GM18867 (cell line): ENCODE results near the gene FBXL20.

ENCODE experiments used
- ATAC-seq: cut with Tn5 transposase; IDR thresholded peaks from one replicate; pipeline ENCODE4 v1.9.1; 2021; ENCODE audit warnings: mild to moderate bottlenecking, moderate library complexity; ENCODE audit not compliant: unreplicated experiment

FBXL20 gene

GRCh38 chr17:39229274-39229913 is 172.0 kb downstream of the FBXL20 start:
- ATAC-seq, result no peak

DNA sequence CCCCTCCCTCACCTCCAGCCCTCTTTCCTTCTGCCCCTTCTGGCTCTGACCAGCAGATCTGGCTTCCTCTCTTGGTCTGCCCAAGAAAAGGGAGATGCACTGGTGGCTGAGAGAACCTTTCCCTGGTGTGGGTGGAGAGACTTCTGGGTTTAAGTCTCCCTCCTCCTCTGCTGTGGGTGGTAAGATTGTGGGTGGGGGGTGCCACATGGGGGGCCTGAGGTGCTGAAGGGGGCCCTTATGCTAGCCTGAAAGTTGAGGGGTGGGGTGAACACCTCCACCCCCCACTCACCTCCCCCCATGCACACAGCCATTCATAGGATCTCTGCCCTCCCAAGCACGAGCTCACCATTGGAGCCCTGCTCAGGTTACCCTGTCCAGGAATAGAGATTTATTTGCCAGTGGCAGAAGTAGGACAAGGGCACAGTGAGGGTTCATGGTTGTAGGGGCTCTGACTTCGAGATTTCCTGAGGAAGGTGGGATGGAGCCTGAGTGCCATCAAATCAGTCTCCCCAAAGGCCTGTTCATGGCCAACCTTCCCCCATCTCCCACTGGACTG is 174.0 kb downstream of the FBXL20 start:
- ATAC-seq, result no peak

DNA sequence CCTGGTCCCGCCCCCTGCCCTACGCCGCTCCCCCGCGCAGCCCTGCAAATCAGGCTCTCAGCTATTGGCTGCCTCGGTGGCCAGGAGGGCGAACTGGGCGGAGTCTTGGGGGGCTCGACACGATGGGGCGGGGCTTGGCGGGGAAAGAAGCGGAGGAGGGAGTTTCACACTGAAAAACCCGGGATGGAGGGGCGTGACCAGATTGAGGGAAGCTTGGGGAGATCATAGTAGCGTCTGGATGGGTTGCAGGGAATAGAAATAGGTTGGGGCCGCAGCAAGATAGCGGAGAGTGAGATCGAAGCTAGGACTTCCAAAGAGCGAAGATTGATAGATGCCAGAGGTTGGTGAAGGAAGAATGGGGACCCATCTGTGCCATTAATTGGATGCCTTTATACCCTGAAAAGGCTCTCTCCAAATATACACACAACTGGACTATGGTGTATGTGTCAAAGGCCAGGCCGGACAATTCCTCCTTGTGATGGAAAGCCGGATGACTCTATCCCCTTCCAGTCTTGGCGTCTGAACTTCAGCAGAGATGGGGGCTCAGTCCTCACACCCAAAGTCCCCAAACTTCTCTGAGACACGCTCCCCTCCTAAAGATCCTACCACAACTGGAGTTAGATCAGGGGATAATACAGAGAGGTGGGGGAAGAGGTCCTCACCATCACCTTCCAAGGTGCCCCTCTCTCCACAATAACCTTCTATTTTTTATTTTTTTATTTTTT is 175.3 kb downstream of the FBXL20 start:
- ATAC-seq, result no peak

- no peak for ATAC-seq
Observed at GRCh38 chr17:39225308-39225958, 176.0 kb downstream of the FBXL20 start, which contains the start of gene STAC2. TSS of gene STAC2 (minus strand) at chr17:39225945. CDS start at chr17:39225502, 443 bp downstream.

- ATAC-seq, result no peak
Observed at GRCh38 chr17:39224778-39225307, 176.6 kb downstream of the FBXL20 start.

DNA sequence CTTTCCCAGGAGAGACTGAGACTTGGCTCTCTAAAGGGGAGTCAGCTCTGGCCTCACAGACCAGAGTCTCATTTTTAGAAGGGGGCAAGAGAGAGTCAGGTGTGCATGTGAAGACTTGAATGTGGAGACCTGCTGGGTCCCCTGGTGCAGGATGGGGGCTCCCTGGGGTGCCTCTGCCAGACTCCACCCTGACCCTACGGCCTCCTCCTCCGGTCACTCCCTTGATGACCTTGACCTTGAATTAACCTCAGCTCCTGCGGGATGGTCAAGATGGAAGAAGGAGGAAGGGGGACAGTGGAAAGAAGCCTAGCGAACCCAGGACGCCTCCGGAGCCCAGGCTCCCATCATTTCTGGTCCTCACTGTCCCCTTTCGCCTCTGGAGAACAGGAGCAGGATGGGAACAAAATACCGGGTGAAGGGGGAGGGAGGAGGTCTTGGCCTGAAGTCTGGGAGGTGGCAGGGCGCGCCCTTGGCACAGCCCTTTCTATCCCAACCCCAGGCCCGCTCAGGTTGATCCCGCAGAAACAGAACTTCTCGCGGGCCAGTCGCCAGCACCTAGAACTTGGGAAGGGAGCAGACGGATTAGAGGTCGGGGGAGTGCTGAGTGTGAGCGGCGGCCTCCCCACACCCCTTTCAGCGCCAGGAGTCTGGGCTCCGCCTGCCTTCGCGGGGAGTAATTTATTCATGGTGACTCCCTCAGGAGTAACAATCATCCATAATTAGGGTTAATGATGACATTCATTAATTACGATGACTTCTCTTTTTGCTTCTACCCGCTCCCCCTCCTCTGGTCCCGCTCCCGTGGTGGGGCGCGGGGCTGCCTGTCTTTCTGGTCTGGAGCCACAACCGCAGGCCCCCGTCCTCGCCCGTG is 177.3 kb downstream of the FBXL20 start:
- ATAC-seq, result no peak

- no peak for ATAC-seq
Observed at GRCh38 chr17:39222866-39223834, 178.3 kb downstream of the FBXL20 start.

GRCh38 chr17:39222151-39222550 is 179.3 kb downstream of the FBXL20 start:
- no peak for ATAC-seq

DNA sequence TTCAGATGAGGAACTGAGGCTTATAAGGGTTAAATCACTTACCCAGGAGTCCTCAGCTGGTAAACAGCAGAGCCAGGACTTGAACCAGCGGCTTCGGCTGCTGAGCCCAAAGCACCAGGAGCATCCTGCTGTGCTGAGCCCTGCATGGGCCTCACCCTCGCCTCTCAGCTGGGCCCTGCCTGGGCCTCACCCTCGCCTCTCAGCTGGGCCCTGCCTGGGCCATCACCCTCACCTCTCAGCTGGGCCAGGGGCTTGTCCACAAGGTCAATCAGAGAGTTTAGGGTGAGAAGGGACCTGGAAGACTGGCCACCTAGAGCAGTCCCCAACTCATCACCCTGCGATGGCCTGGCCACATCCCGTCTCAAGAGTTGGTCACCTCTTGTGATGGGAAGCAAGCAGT is 179.9 kb downstream of the FBXL20 start:
- no peak for ATAC-seq

- ATAC-seq, result no peak
Observed at GRCh38 chr17:39219647-39220154, 181.7 kb downstream of the FBXL20 start.

GRCh38 chr17:39218906-39219305 is 182.5 kb downstream of the FBXL20 start:
- ATAC-seq, result no peak

DNA sequence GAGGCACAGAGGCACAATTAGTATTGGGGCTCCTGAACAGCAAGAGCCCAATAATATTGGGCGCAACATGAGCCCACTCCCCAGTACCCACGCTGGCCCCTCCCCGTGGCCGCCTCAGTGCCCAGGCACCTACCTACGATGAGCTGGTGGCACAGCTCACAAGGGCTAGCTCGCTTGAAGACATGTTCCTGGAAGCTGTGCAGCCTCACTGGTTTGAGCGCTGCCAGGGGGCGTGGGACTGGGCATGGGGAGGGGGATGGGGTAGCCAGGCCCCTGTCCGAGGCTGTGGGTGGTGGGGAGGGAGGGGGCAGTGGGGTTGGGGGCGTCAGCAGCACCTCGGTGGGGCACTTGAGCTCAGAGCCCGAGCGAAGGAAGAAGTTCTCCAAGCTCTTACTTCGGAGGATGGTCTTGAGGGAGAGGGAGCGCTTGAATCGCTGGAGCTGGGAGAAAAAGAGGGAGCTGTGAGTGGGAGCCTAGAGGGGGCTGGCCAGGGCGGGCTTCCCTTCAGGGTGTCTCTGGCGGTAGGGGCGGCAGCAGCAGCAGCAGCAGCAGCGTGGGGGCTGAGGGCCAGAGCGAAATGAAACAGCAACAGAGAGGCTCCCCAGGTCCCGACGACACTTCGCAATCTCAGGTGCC is 183.6 kb downstream of the FBXL20 start:
- no peak for ATAC-seq

DNA sequence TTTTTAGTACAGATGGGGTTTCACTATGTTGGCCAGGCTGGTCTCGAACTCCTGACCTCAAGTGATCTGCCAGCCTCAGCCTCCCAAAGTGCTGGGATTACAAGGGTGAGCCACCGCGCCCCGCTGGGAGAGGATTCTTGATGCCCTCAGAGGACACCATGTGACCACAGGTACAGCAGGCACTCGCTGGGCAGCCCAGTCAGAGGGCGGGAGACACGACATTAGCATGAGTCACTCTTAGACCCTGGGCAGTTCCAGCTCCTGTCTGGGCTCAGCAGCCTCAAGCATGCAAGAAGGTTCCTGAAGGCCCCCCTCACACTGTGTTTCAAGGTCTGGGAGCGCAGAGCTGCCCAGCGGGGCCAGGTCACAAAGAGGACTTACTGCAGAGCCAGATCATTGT is 187.6 kb downstream of the FBXL20 start:
- no peak for ATAC-seq

- no peak for ATAC-seq
Observed at GRCh38 chr17:39212841-39213480, 188.5 kb downstream of the FBXL20 start.

- no peak for ATAC-seq
Observed at GRCh38 chr17:39212195-39212810, 189.1 kb downstream of the FBXL20 start.

DNA sequence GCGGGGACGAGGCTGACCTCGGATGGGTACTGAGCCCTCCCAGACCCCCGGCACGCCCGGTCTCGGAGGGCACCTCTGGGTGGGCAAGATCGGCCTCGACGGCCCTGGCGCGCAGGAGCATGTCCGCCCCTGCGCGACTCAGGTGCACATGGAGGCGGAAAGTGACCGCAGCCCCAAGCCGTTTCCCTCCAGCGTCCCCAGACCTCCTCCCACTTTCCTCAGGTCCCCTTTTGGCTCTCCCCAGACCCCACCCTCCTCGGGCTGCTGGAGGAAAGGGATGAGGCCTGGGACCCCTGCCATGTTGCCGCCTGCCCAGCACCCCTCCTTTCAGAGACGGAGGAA is 191.4 kb downstream of the FBXL20 start:
- no peak for ATAC-seq

GRCh38 chr17:39209317-39210092 is 191.9 kb downstream of the FBXL20 start:
- no peak for ATAC-seq
